ENCODE data around the gene DNAJC4.

DNA sequence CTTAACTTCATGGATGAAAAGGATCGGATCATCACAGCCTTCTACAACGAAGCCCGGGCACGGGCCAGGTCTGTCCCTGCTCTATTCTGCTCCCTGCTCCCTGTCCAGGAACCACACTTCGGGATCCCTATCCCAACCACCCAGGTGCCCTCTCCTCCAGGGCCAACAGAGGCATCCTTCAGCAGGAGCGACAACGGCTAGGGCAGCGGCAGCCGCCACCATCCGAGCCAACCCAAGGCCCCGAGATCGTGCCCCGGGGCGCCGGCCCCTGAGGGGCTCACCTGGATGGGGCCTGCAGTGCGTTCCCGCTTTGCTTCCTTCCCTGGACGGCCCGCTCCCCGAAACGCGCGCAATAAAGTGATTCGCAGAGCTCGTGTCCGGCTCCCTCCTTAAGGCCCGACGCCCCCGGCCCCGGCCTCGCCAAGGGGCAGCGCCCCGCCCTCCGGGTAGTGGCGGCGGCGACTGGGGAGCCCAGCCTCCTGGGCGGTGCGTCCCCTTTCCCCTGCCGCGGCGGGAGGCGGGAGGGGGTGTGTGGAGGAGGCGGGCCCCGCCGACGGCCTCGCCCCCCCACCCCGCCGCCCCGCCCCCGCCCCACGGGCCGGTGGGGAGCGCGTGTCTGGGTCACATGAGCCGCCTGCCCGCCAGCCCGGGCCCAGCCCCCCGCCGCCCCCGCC, 3.7 kb downstream of the DNAJC4 start, which contains the start of gene VEGFB:
- TF ChIP-seq CTCF (IDR thresholded peaks at IDR 0.05; ENCODE audit: poor library complexity, severe bottlenecking) = no peak
- TF ChIP-seq EP300 (conservative IDR thresholded peaks at IDR 0.05; ENCODE audit: poor library complexity, severe bottlenecking) = no peak
- no peak for TF ChIP-seq RAD21 (conservative IDR thresholded peaks at IDR 0.05)
- TF ChIP-seq POLR2AphosphoS5 (IDR thresholded peaks at IDR 0.05) = no peak
- TF ChIP-seq EZH2 (IDR thresholded peaks at IDR 0.05; ENCODE audit: borderline replicate concordance, insufficient read depth, low read length, poor library complexity, severe bottlenecking) = no peak
- no peak for TF ChIP-seq REST (IDR thresholded peaks at IDR 0.05; ENCODE audit: borderline replicate concordance)
- TF ChIP-seq SMC3 (conservative IDR thresholded peaks at IDR 0.05; ENCODE audit: poor library complexity) = no peak
- no peak for TF ChIP-seq MXI1 (conservative IDR thresholded peaks at IDR 0.05; ENCODE audit: poor library complexity, severe bottlenecking)

Measured in neural cell (in vitro differentiated cells).